Neural cell (in vitro differentiated cells): ENCODE results near the gene SLPI. TPM values are rescaled to one million over a fixed set of nuclear protein-coding genes. Genes with fewer than 3 reads are reported as not detected.

ENCODE experiments used
- H2AFZ ChIP-seq: fragments of 200-600, 300-800 bp; sonication (generic), shearing (Covaris generic); 2 replicates; pipeline ENCODE4 v1.6.0; 2014; ENCODE audit warnings: low read depth, mild to moderate bottlenecking, antibody characterized with exemption, low read length, moderate library complexity
- H3F3A ChIP-seq: fragments of 200-600 bp; shearing (Covaris generic); 2 replicates; pipeline ENCODE4 v1.6.1; 2016; ENCODE audit warnings: mild to moderate bottlenecking, moderate library complexity, mixed read lengths, antibody characterized with exemption, low read length; ENCODE audit not compliant: insufficient read depth, poor library complexity, severe bottlenecking
- H3K27ac ChIP-seq: fragments of 200-600, 300-800 bp; sonication (generic), shearing (Covaris generic); 2 replicates; pipeline ENCODE4 v1.5.1; 2014; ENCODE audit warnings: mild to moderate bottlenecking, low read length, moderate library complexity
- H3K27me3 ChIP-seq: fragments of 300-800, 200-600 bp; sonication (generic), shearing (Covaris generic); 2 replicates; pipeline ENCODE4 v1.6.0; 2014; ENCODE audit warnings: mild to moderate bottlenecking, low read depth, low read length, moderate library complexity; ENCODE audit not compliant: insufficient read depth
- H3K36me3 ChIP-seq: fragments of 300-800, 200-600 bp; sonication (generic), shearing (Covaris generic); 2 replicates; pipeline ENCODE4 v1.5.1; 2014; ENCODE audit warnings: mild to moderate bottlenecking, antibody characterized with exemption, low read length, moderate library complexity; ENCODE audit not compliant: insufficient read depth
- H3K4me2 ChIP-seq: fragments of 300-800, 200-600 bp; sonication (generic), shearing (Covaris generic); 2 replicates; pipeline ENCODE4 v1.6.0; 2014; ENCODE audit warnings: mild to moderate bottlenecking, low read length
- H3K4me3 ChIP-seq: fragments of 300-800, 200-600 bp; sonication (generic), shearing (Covaris generic); 2 replicates; pipeline ENCODE4 v1.5.1; 2014; ENCODE audit warnings: mild to moderate bottlenecking, low read length, moderate library complexity
- H3K79me2 ChIP-seq: fragments of 200-600 bp; shearing (Covaris generic); replicated peaks from 2 replicates; pipeline ENCODE4 v1.6.0; 2014; ENCODE audit warnings: mild to moderate bottlenecking, low read length, moderate library complexity; ENCODE audit not compliant: insufficient read depth
- H3K9ac ChIP-seq: fragments of 300-800, 200-600 bp; sonication (generic), shearing (Covaris generic); 2 replicates; pipeline ENCODE4 v1.6.1; 2016; ENCODE audit warnings: mild to moderate bottlenecking, low read length, mixed read lengths
- H3K9me2 ChIP-seq: fragments of 200-600 bp; shearing (Covaris generic); 2 replicates; pipeline ENCODE4 v1.6.1; 2016; ENCODE audit warnings: mild to moderate bottlenecking, low read length, mixed read lengths; ENCODE audit not compliant: insufficient read depth
- H3K9me3 ChIP-seq: fragments of 200-600, 300-800 bp; sonication (generic), shearing (Covaris generic); 2 replicates; pipeline ENCODE4 v1.6.1; 2016; ENCODE audit warnings: mild to moderate bottlenecking, mixed run types, low read length, moderate library complexity, mixed read lengths
- H4K20me1 ChIP-seq: fragments of 200-600 bp; shearing (Covaris generic); 2 replicates; pipeline ENCODE4 v1.6.1; 2016; ENCODE audit warnings: mild to moderate bottlenecking, mixed run types; ENCODE audit not compliant: insufficient read depth
- CTCF ChIP-seq: fragments of 450-650 bp; IDR thresholded peaks from 2 replicates; pipeline ENCODE4 v1.5.1; 2014; ENCODE audit warnings: antibody characterized with exemption, mild to moderate bottlenecking, moderate library complexity; ENCODE audit not compliant: poor library complexity, severe bottlenecking
- EP300 ChIP-seq: fragments of 450-650 bp; conservative IDR thresholded peaks from 2 replicates; pipeline ENCODE4 v1.6.1; 2014; ENCODE audit warnings: antibody characterized with exemption, mild to moderate bottlenecking, moderate library complexity; ENCODE audit not compliant: poor library complexity, severe bottlenecking
- EZH2 ChIP-seq: fragments of 200-600, 300-800 bp; shearing (Covaris generic), sonication (generic); IDR thresholded peaks from 2 replicates; pipeline ENCODE4 v1.6.1; 2014; ENCODE audit warnings: antibody characterized with exemption, low read length, borderline replicate concordance, mild to moderate bottlenecking; ENCODE audit not compliant: insufficient read depth, poor library complexity, severe bottlenecking
- MXI1 ChIP-seq: fragments of 450-650 bp; conservative IDR thresholded peaks from 2 replicates; pipeline ENCODE4 v1.6.1; 2014; ENCODE audit warnings: antibody characterized with exemption, mild to moderate bottlenecking; ENCODE audit not compliant: poor library complexity, severe bottlenecking
- POLR2AphosphoS5 ChIP-seq: IDR thresholded peaks from 2 replicates; pipeline ENCODE4 v1.6.1; 2012
- RAD21 ChIP-seq: fragments of 450-650 bp; conservative IDR thresholded peaks from 2 replicates; pipeline ENCODE4 v1.6.1; 2014; ENCODE audit warnings: antibody characterized with exemption, mild to moderate bottlenecking, moderate library complexity
- REST ChIP-seq: IDR thresholded peaks from 2 replicates; pipeline ENCODE4 v1.6.1; 2012; ENCODE audit warnings: borderline replicate concordance
- SMC3 ChIP-seq: fragments of 450-650 bp; conservative IDR thresholded peaks from 2 replicates; pipeline ENCODE4 v1.6.1; 2014; ENCODE audit warnings: antibody characterized with exemption, mild to moderate bottlenecking, moderate library complexity; ENCODE audit not compliant: poor library complexity
- TAF1 ChIP-seq: IDR thresholded peaks from 2 replicates; pipeline ENCODE4 v1.6.1; 2012; ENCODE audit warnings: low read depth
- polyA plus RNA-seq: library from polyadenylated mRNA; depleted of rRNA; stranded (reverse); fragments of >200 nt; gene quantifications from 2 replicates; pipeline ENCODE4 v1.2.3, GENCODE V29; 2014

The SLPI gene
- polyA plus RNA-seq, 1 donor from 2014 or later = not detected

- Histone ChIP-seq H3K27me3 (no peaks in the 10 kb centered on the region), H2AFZ (no peak overlapping the region), H3K9ac (no peak overlapping the region), H3K36me3 (no peaks in the 10 kb centered on the region), H3K4me2 (no peak overlapping the region), H3K79me2 (no peaks in the 10 kb centered on the region), H3K4me3 (no peak overlapping the region), H3K9me2 (no peaks in the 10 kb centered on the region), H3K27ac (no peak overlapping the region), H3K9me3 (no peaks in the 10 kb centered on the region), H4K20me1 (no peaks in the 10 kb centered on the region), H3F3A (no peaks in the 10 kb centered on the region)
- TF ChIP-seq POLR2AphosphoS5 (no peak), EP300 (no peak)
Measured at GRCh38 chr20:45258664-45259063, 4.3 kb upstream of the SLPI start.

GRCh38 chr20:45258259-45258658, 3.9 kb upstream of the SLPI start:
- Histone ChIP-seq H3K27ac (no peak overlapping the region), H4K20me1 (no peaks in the 10 kb centered on the region), H3K27me3 (no peaks in the 10 kb centered on the region), H3K9me2 (no peaks in the 10 kb centered on the region), H3K9me3 (no peaks in the 10 kb centered on the region), H3K4me3 (no peak overlapping the region), H3F3A (no peaks in the 10 kb centered on the region), H3K36me3 (no peaks in the 10 kb centered on the region), H2AFZ (no peak overlapping the region), H3K4me2 (no peak overlapping the region), H3K9ac (no peak overlapping the region), H3K79me2 (no peaks in the 10 kb centered on the region)
- TF ChIP-seq SMC3 (no peak), POLR2AphosphoS5 (no peak)

GRCh38 chr20:45257711-45258110, 3.3 kb upstream of the SLPI start:
- Histone ChIP-seq H3F3A (no peaks in the 10 kb centered on the region), H3K27ac (no peak overlapping the region), H3K36me3 (no peaks in the 10 kb centered on the region), H3K9ac (no peak overlapping the region), H3K9me3 (no peaks in the 10 kb centered on the region), H4K20me1 (no peaks in the 10 kb centered on the region), H2AFZ (no peak overlapping the region), H3K4me2 (no peak overlapping the region), H3K9me2 (no peaks in the 10 kb centered on the region), H3K27me3 (no peaks in the 10 kb centered on the region), H3K4me3 (no peak overlapping the region), H3K79me2 (no peaks in the 10 kb centered on the region)
- no peak for TF ChIP-seq MXI1
- TF ChIP-seq RAD21 = no peak
- no peak for TF ChIP-seq TAF1
- TF ChIP-seq POLR2AphosphoS5 = no peak
- no peak for TF ChIP-seq CTCF
- no peak for TF ChIP-seq REST
- TF ChIP-seq EZH2 = no peak
- no peak for TF ChIP-seq SMC3
- TF ChIP-seq EP300 = no peak
